ENCODE data around the gene MAP2K3.

DNA sequence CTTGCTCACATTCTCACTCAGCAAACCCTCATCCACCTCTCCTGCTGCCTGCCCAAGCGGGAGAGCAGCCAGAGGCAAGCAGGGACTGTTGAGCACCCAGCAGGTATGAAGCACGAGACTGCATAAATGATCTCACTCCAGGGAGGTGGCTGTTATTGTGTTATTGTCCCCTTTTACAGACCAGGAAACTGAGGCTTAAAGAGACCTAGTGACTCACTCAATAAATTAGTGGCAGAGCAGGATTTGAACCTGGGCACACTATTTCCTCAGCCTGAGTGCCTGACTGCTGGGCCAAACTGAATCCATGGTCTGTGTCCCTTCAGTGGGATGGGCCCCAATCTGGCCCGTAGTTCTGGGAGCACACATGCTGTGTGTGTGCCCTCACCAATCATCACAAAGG is 12.3 kb upstream of the MAP2K3 start:
- TF ChIP-seq, protein P1, sequence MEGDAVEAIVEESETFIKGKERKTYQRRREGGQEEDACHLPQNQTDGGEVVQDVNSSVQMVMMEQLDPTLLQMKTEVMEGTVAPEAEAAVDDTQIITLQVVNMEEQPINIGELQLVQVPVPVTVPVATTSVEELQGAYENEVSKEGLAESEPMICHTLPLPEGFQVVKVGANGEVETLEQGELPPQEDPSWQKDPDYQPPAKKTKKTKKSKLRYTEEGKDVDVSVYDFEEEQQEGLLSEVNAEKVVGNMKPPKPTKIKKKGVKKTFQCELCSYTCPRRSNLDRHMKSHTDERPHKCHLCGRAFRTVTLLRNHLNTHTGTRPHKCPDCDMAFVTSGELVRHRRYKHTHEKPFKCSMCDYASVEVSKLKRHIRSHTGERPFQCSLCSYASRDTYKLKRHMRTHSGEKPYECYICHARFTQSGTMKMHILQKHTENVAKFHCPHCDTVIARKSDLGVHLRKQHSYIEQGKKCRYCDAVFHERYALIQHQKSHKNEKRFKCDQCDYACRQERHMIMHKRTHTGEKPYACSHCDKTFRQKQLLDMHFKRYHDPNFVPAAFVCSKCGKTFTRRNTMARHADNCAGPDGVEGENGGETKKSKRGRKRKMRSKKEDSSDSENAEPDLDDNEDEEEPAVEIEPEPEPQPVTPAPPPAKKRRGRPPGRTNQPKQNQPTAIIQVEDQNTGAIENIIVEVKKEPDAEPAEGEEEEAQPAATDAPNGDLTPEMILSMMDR (conservative IDR thresholded peaks at IDR 0.05): no peak
- no peak for TF ChIP-seq EZH2 (IDR thresholded peaks at IDR 0.05; ENCODE audit: low read depth)

Measured in PC-9 (cell line).